ENCODE data around the gene CNOT2. TPM values are rescaled to one million over a fixed set of nuclear protein-coding genes. Genes with fewer than 3 reads are reported as not detected.

CNOT2 gene
- total RNA-seq, 1 experiment from 2014 or later, result 85.4 TPM

DNA sequence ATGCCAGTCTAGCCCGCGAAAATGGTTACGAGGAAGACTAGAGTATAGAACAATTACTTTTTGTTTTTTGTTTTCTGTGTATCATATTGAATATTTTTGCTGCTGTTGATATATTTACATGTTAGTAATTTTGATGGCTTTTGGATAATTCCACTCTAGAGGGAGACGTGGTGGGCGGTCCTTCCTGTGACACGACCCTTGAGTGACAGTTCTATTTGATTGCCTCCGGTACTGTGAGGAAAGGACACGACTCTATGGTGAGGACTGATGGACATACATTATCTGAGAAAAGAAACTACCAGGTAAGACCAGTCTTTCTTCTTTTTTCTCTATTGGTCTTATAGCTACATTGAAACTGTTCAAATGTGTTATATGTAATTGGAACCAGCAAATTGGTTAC lies 34.7 kb downstream of the CNOT2 start:
- intact Hi-C loops (cut with micrococcal nuclease; ENCODE audit: unreplicated experiment), result no loop called here
- no TSS peak for BruUV-seq (replicated peaks)
- TF ChIP-seq EZH2 (IDR thresholded peaks at IDR 0.05; ENCODE audit: low read depth), result no peak
- TF ChIP-seq, protein P1, sequence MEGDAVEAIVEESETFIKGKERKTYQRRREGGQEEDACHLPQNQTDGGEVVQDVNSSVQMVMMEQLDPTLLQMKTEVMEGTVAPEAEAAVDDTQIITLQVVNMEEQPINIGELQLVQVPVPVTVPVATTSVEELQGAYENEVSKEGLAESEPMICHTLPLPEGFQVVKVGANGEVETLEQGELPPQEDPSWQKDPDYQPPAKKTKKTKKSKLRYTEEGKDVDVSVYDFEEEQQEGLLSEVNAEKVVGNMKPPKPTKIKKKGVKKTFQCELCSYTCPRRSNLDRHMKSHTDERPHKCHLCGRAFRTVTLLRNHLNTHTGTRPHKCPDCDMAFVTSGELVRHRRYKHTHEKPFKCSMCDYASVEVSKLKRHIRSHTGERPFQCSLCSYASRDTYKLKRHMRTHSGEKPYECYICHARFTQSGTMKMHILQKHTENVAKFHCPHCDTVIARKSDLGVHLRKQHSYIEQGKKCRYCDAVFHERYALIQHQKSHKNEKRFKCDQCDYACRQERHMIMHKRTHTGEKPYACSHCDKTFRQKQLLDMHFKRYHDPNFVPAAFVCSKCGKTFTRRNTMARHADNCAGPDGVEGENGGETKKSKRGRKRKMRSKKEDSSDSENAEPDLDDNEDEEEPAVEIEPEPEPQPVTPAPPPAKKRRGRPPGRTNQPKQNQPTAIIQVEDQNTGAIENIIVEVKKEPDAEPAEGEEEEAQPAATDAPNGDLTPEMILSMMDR (conservative IDR thresholded peaks at IDR 0.05), result no peak

DNA sequence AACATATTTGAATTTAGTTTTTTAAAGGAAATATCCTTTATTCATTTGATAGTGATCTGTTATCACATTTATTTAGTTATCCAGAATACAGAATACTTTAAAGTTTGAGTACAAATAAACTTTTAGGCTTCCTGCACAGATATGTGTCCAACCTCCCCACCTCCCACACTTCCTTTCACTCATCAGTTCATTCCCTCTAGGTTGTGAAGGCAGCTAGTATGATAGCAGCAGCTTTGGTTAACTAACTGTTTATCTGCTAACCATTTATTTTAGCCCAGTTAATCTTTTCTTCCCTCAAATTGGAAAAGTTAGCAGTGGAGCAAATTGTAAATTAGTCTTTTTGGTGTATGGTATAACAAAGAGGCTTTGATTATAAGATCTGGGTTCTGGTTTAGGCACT lies 35.7 kb downstream of the CNOT2 start:
- Histone ChIP-seq H3K4me3 (no peak overlapping the region), H3K9me2 (ENCODE audit: insufficient read depth) (no peaks in the 10 kb centered on the region), H3K27ac (0 out of 2 replicates have a peak overlapping the region, but pooled peaks have one; percentile 5), H3F3A (ENCODE audit: insufficient read depth, low read depth) (no peaks in the 10 kb centered on the region), H3K9me3 (ENCODE audit: insufficient read depth, low read depth) (no peaks in the 10 kb centered on the region), H3K27me3 (ENCODE audit: insufficient read depth, low read depth) (no peaks in the 10 kb centered on the region), H3K36me3 (ENCODE audit: low read depth) (peaks cover 15% of the 10 kb centered on the region), H2AFZ (no peak overlapping the region), H3K4me2 (no peak overlapping the region), H4K20me1 (ENCODE audit: insufficient read depth) (peaks cover 20% of the 10 kb centered on the region), H3K79me2 (ENCODE audit: low read depth) (peaks cover 65% of the 10 kb centered on the region), H3K4me1 (replicated peaks; ENCODE audit: insufficient read depth) (no peaks in the 10 kb centered on the region)
- intact Hi-C loops (cut with micrococcal nuclease; ENCODE audit: unreplicated experiment), result no loop called here
- DNase-seq, result no peak
- ChIA-PET CTCF (no interaction called here), POLR2A (ENCODE audit: unreplicated experiment) (interaction anchor here (0.6 kb wide), 1 partner anchor 77 kb away, joined by 4 read pairs; no protein-coding TSS in a partner anchor)
- TF ChIP-seq, protein P1 (conservative IDR thresholded peaks at IDR 0.05), result no peak
- TF ChIP-seq EZH2 (IDR thresholded peaks at IDR 0.05; ENCODE audit: low read depth), result no peak
- BruUV-seq (replicated peaks), result no TSS peak

More for the DNA sequence above, 34.7 kb downstream of the CNOT2 start:
- ChIA-PET CTCF (no interaction called here), POLR2A (ENCODE audit: unreplicated experiment) (no interaction called here)
- peaks cover 15% of the 10 kb centered on the region for H3K36me3 ChIP-seq (ENCODE audit: low read depth)
- peaks cover 74% of the 10 kb centered on the region for H3K79me2 ChIP-seq (ENCODE audit: low read depth)
- no peak overlapping the region for H3K27ac ChIP-seq
- no peaks in the 10 kb centered on the region for H3K9me2 ChIP-seq (ENCODE audit: insufficient read depth)
- H3F3A ChIP-seq (ENCODE audit: insufficient read depth, low read depth), result no peaks in the 10 kb centered on the region
- no peaks in the 10 kb centered on the region for H3K27me3 ChIP-seq (ENCODE audit: insufficient read depth, low read depth)
- H3K4me1 ChIP-seq (replicated peaks; ENCODE audit: insufficient read depth), result no peaks in the 10 kb centered on the region
- no peak for DNase-seq
- H3K4me3 ChIP-seq, result no peak overlapping the region
- H3K9me3 ChIP-seq (ENCODE audit: insufficient read depth, low read depth), result no peaks in the 10 kb centered on the region
- H4K20me1 ChIP-seq (ENCODE audit: insufficient read depth), result peaks cover 20% of the 10 kb centered on the region
- H3K4me2 ChIP-seq, result no peak overlapping the region
- no peak overlapping the region for H2AFZ ChIP-seq

DNA sequence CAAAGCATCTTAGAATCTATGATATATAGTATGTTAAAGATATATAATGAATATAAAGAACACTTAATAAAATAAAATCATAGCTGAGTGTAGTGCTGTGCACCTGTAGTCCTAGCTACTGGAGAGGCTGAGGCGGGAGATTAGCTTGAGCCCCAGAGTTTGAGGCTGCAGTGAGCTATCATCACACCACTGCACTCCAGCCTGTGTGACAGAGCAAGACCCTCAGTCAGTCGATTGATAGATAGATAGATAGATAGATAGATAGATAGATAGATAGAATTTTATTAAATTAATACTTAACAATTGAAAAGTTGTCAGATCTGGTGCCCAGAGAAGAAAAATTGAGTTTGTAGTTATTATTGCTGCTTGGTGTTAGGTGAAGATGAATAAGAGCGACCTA lies 40.0 kb downstream of the CNOT2 start:
- H3K9me3 ChIP-seq (ENCODE audit: insufficient read depth, low read depth), result no peaks in the 10 kb centered on the region
- TF ChIP-seq EZH2 (IDR thresholded peaks at IDR 0.05; ENCODE audit: low read depth), result no peak
- TF ChIP-seq, protein P1 (conservative IDR thresholded peaks at IDR 0.05), result no peak
- no peak overlapping the region for H3K27ac ChIP-seq
- H3K36me3 ChIP-seq (ENCODE audit: low read depth), result peaks cover 19% of the 10 kb centered on the region
- H3K4me2 ChIP-seq, result no peak overlapping the region
- no peak for DNase-seq
- no TSS peak for BruUV-seq (replicated peaks)
- no peak overlapping the region for H2AFZ ChIP-seq
- H3K4me1 ChIP-seq (replicated peaks; ENCODE audit: insufficient read depth), result no peaks in the 10 kb centered on the region
- no peaks in the 10 kb centered on the region for H3K27me3 ChIP-seq (ENCODE audit: insufficient read depth, low read depth)
- intact Hi-C loops (cut with micrococcal nuclease; ENCODE audit: unreplicated experiment), result no loop called here
- H4K20me1 ChIP-seq (ENCODE audit: insufficient read depth), result peaks cover 6% of the 10 kb centered on the region
- no peaks in the 10 kb centered on the region for H3F3A ChIP-seq (ENCODE audit: insufficient read depth, low read depth)
- no peaks in the 10 kb centered on the region for H3K9me2 ChIP-seq (ENCODE audit: insufficient read depth)
- H3K4me3 ChIP-seq, result no peak overlapping the region
- ChIA-PET POLR2A (ENCODE audit: unreplicated experiment) (no interaction called here), CTCF (interaction anchor here (0.5 kb wide), 1 partner anchor 10 kb away, joined by 10 read pairs; no protein-coding TSS in a partner anchor)
- H3K79me2 ChIP-seq (ENCODE audit: low read depth), result peaks cover 31% of the 10 kb centered on the region
